ENCODE measurements around the gene NDUFV2.
A peak's percentile ranks its signal among the peaks of the same experiment; 100 is the strongest.
"Not testable (repeated sequence)": the region's sequence is repeated elsewhere in the genome, so short reads cannot be mapped to it uniquely, and the experiment has no call there.

The NDUFV2 gene

GRCh38 chr18:9156604-9157249 is 54.2 kb downstream of the NDUFV2 start:
- DNase-seq (ENCODE audit: low spot score), result no peak

- no peak for DNase-seq (ENCODE audit: low spot score)
Measured at GRCh38 chr18:9157806-9158205, 55.3 kb downstream of the NDUFV2 start.

GRCh38 chr18:9160014-9160413 is 57.5 kb downstream of the NDUFV2 start:
- no peak for DNase-seq (ENCODE audit: low spot score)

DNA sequence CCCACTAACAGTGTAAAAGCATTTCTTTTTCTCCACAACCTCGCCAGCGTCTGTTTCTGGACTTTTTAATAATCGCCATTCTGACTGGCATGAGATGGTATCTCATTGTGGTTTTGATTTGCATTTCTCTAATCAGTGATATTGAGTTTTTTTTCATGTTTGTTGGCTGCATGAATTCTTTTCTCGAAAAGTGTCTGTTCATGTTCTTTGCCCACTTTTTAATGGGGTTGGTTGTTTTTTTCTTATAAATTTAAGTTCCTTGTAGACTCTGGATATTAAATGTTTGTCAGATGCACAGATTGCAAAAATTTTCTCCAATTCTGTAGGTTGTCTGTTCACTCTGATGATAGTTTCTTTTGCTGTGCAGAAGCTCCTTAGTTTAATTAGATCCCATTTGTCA is 60.2 kb downstream of the NDUFV2 start:
- not testable (repeated sequence) for DNase-seq (ENCODE audit: low spot score)

DNA sequence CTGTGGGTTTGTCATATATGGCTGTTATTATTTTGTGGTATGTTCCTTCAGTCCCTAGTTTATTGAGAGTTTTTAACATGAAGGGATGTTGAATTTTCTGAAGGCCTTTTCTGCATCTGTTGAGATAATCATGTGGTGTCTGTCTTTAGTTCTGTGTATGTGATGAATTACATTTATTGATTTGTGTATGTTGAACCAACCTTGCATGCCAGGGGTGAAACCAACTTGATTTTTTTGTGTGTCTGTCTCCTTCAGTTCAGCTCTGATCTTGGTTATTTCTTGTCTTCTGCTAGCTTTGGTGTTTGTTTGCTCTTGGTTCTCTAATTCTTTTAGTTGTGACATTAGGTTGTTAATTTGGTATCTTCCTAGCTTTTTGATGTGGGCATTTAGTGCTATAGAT is 61.6 kb downstream of the NDUFV2 start:
- not testable (repeated sequence) for DNase-seq (ENCODE audit: low spot score)

GRCh38 chr18:9165883-9166282 is 63.4 kb downstream of the NDUFV2 start:
- DNase-seq (ENCODE audit: low spot score), result not testable (repeated sequence)

DNA sequence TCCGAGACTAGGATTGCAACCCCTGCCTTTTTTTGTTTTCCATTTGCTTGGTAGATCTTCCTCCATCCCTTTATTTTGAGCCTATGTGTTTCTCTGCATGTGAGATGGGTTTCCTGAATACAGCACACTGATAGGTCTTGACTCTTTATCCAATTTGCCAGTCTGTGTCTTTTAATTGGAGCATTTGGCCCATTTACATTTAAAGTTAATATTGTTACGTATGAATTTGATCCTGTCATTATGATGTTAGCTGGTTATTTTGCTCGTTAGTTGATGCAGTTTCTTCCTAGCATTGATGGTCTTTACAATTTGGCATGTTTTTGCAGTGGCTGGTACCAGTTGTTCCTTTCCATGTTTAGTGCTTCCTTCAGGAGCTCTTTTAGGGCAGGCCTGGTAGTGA is 67.0 kb downstream of the NDUFV2 start:
- DNase-seq (ENCODE audit: low spot score), result not testable (repeated sequence)

DNA sequence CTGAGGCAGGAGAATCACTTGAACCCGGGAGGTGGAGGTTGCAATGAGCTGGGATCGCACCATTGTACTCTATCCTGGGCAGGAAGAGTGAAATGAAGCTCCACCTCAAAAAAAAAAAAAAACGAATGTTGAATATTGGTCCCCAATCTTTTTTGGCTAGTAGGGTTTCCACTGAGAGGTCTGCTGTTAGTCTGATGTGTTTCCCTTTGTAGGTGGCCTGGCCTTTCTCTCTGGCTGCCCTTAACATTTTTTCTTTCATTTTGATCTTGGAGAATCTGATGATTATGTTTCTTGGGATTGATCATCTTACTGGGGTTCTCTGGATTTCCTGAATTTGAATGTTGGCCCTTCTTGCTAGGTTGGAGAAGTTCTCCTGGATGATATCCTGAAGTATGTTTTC is 69.4 kb downstream of the NDUFV2 start:
- DNase-seq (ENCODE audit: low spot score), result not testable (repeated sequence)

- no peak for DNase-seq (ENCODE audit: low spot score)
Measured at GRCh38 chr18:9172506-9173127, 70.1 kb downstream of the NDUFV2 start.

GRCh38 chr18:9173770-9174233 is 71.3 kb downstream of the NDUFV2 start:
- peak; percentile 29 for DNase-seq (ENCODE audit: low spot score)

GRCh38 chr18:9174302-9174701 is 71.8 kb downstream of the NDUFV2 start:
- DNase-seq (ENCODE audit: low spot score), result no peak

GRCh38 chr18:9175115-9175514 is 72.6 kb downstream of the NDUFV2 start:
- no peak for DNase-seq (ENCODE audit: low spot score)

DNA sequence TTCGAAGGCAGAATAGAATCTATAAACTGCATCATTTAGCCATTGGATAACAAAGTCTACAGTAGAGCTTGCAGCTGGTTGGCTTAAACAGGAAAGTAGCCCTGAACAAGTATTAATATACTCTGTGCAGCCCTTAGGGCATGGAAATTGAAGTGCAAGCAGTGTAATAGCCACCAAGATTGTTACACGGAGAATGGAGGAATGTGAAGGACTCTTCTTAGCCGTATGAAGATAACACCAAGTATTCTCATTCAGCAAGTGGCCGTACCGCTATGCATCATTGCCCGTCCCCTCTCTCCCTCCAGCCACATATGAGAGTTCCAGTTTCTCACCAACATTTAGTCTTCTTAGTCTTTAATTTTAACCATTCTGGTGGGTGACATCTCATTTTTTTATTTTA is 74.5 kb downstream of the NDUFV2 start:
- DNase-seq (ENCODE audit: low spot score), result no peak

GRCh38 chr18:9177466-9177865 is 75.0 kb downstream of the NDUFV2 start:
- no peak for DNase-seq (ENCODE audit: low spot score)

- no peak for DNase-seq (ENCODE audit: low spot score)
Measured at GRCh38 chr18:9178557-9178956, 76.1 kb downstream of the NDUFV2 start.

- no peak for DNase-seq (ENCODE audit: low spot score)
Measured at GRCh38 chr18:9181275-9181674, 78.8 kb downstream of the NDUFV2 start.

DNA sequence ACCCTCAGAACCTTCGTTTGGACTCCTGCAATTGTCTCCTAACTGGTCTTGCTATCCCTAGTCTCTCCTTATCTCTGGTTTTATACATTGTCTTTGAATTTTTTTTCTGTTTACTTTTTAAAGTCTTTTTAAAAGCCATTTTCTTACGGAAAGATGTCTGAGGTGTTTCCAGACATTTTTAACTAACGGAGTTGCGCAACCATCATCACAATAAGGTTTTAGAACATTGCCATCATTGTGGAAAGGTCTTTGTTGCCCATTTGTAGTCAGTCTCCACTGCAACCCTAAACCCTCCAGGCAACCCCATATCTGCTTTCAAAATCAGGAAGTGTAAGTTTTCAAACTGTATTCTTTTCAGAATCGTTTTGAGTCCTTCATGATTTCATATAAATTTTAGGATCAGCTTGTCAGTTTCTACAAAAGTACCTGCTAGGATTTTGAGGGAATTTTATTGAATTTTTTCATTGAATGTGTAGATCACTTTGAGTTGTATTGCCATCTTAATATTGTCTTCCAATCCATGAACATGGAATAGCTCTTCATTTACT is 80.4 kb downstream of the NDUFV2 start:
- no peak for DNase-seq (ENCODE audit: low spot score)
